K562 (cell line): ENCODE measurements around the gene CD300C. TPM values are rescaled to one million over a fixed set of nuclear protein-coding genes. Genes with fewer than 3 reads are reported as not detected.
"Not testable (repeated sequence)": the region's sequence is repeated elsewhere in the genome, so short reads cannot be mapped to it uniquely, and the experiment has no call there.

ENCODE experiments used
- ATAC-seq: fragments of 200-7000 bp; cut with Tn5 transposase; 3 replicates; pipeline ENCODE4 v1.9.1; 2020; ENCODE audit warnings: moderate library complexity
- BruUV-seq: library from RNA; stranded (reverse); fragments of 400-500 nt; replicated peaks from 2 replicates; lab custom pipeline; 2021; lab: Mats Ljungman, UMichigan
- CTCF ChIA-PET: fragments of 300-600 bp; formaldehyde crosslinking; extraction: SDS; loops from one replicate; lab custom pipeline; 2021; ENCODE audit warnings: low intra/inter-chr PET ratio; lab: Yijun Ruan, JAX
- POLR2A ChIA-PET: fragments of 300-600, 350-650 bp; sonication (Branson Sonifier 250); formaldehyde crosslinking; extraction: SDS; loops from one replicate; lab custom pipeline; 2021; ENCODE audit warnings: antibody characterized with exemption, inconsistent platforms; lab: Yijun Ruan, JAX
- DNase-seq, 4 experiments: peaks; one replicate each; pipeline versions ENCODE4 v3.0.0 to v3.0.0-alpha.2; 2011 to 2018; ENCODE audit warnings: low spot score in 3 of 4, mixed read lengths in 3 of 4; ENCODE audit errors: extremely low read depth in 1 of 4
- FAIRE-seq: peaks from 2 replicates; lab custom pipeline; 2011; peaks lifted over from hg19 to GRCh38; lab: Jason Lieb, UNC
- H2AFZ ChIP-seq: 2 replicates; pipeline ENCODE4 v1.6.0; 2011; ENCODE audit warnings: low read depth, low read length, control low read depth, inconsistent platforms
- H3K27ac ChIP-seq: fragments of 200-600 bp; 3 replicates; pipeline ENCODE4 v1.8.0; 2011; ENCODE audit warnings: low read depth, mild to moderate bottlenecking, control low read depth, inconsistent platforms, low read length, moderate library complexity, mixed read lengths; ENCODE audit errors: extremely low read depth
- H3K27me3 ChIP-seq, 2 experiments: fragments of 300-600 bp in 1 of 2; 2 replicates in 1 of 2; 3 replicates in 1 of 2; pipeline versions ENCODE4 v1.6.0 to v1.8.0; 2011; ENCODE audit warnings: inconsistent platforms in 2 of 2, low read length in 2 of 2, mild to moderate bottlenecking in 1 of 2, mixed read lengths in 1 of 2, moderate library complexity in 1 of 2; ENCODE audit not compliant: control insufficient read depth in 2 of 2, insufficient read depth in 2 of 2
- H3K36me3 ChIP-seq: fragments of 300-600 bp; 3 replicates; pipeline ENCODE4 v1.8.0; 2011; ENCODE audit warnings: mild to moderate bottlenecking, low read length, inconsistent platforms; ENCODE audit not compliant: control insufficient read depth, insufficient read depth
- H3K4me1 ChIP-seq, 2 experiments: fragments of 200-600 bp in 1 of 2; replicated peaks in 1 of 2; 2 replicates in 1 of 2; 3 replicates in 1 of 2; pipeline versions ENCODE4 v1.5.1 to v1.8.0; 2011; ENCODE audit warnings: inconsistent platforms in 2 of 2, low read length in 2 of 2, mild to moderate bottlenecking in 1 of 2, mixed read lengths in 1 of 2, moderate library complexity in 1 of 2; ENCODE audit not compliant: control insufficient read depth in 2 of 2, insufficient read depth in 2 of 2
- H3K4me2 ChIP-seq: 2 replicates; pipeline ENCODE4 v1.6.1; 2011; ENCODE audit warnings: low read length, control low read depth, inconsistent platforms, mixed read lengths; ENCODE audit not compliant: insufficient read depth
- H3K4me3 ChIP-seq: fragments of 200-600 bp; sonication (generic), shearing (Covaris generic); 2 replicates; pipeline ENCODE4 v1.5.1; 2016; ENCODE audit warnings: control low read depth, inconsistent platforms
- H3K79me2 ChIP-seq: fragments of 200-600 bp; 3 replicates; pipeline ENCODE4 v1.8.0; 2011; ENCODE audit warnings: low read length, inconsistent platforms; ENCODE audit not compliant: control insufficient read depth, insufficient read depth
- H3K9ac ChIP-seq, 2 experiments: 2 replicates each; pipeline versions ENCODE4 v1.6.0 to v1.6.1; 2011; ENCODE audit warnings: low read depth in 2 of 2, low read length in 2 of 2, control low read depth in 1 of 2, inconsistent platforms in 1 of 2, mild to moderate bottlenecking in 1 of 2, mixed read lengths in 1 of 2; ENCODE audit not compliant: insufficient read depth in 1 of 2
- H3K9me1 ChIP-seq: one replicate; pipeline ENCODE4 v1.6.0; 2011; ENCODE audit warnings: inconsistent platforms, mild to moderate bottlenecking, low read length, moderate library complexity; ENCODE audit not compliant: control insufficient read depth, insufficient read depth
- H3K9me3 ChIP-seq: replicated peaks from 2 replicates; pipeline ENCODE4 v1.5.1; 2011; ENCODE audit warnings: low read depth, low read length, inconsistent platforms; ENCODE audit not compliant: control insufficient read depth, insufficient read depth
- H4K20me1 ChIP-seq: replicated peaks from 2 replicates; pipeline ENCODE4 v1.6.1; 2011; ENCODE audit warnings: low read length, inconsistent platforms, mixed read lengths; ENCODE audit not compliant: control insufficient read depth, insufficient read depth
- NFYB ChIP-seq: IDR thresholded peaks from 2 replicates; pipeline ENCODE4 v1.6.1; 2011; ENCODE audit warnings: mild to moderate bottlenecking, moderate library complexity; ENCODE audit not compliant: insufficient read length; ENCODE audit errors: extremely low read depth
- ZNF707 ChIP-seq: fragments of 250-450 bp; sonication (Bioruptor Pico); conservative IDR thresholded peaks from 2 replicates; pipeline ENCODE4 v1.8.0; 2022; ENCODE audit warnings: inconsistent platforms, mild to moderate bottlenecking, moderate library complexity
- WGBS: fragments of 100-300 bp; shearing (Covaris generic); methylation state at CpG from one replicate; pipeline ENCODE4 v1.1.6; 2016; ENCODE audit warnings: low coverage, mixed read lengths; ENCODE audit not compliant: insufficient coverage; ENCODE audit errors: missing lambda C conversion rate; 5-methylcytosine and 5-hydroxymethylcytosine counted together
- in situ Hi-C: fragments of 300-500 bp; cut with MboI; formaldehyde crosslinking; loops from 4 replicates; pipeline ENCODE4 v1.15.0; 2018; ENCODE audit warnings: inconsistent platforms, mixed read lengths
- intact Hi-C: fragments of 100-400 bp; cut with micrococcal nuclease; formaldehyde crosslinking; loops from 2 replicates; pipeline ENCODE4 v1.14.2; 2022
- polyA plus RNA-seq, 8 experiments: library from polyadenylated mRNA; depleted of rRNA in 4 of 8; stranded (reverse) in 5 of 8; unstranded in 3 of 8; fragments of >200 nt; fragmentation: Nextera tagmentation in 2 of 8; fragmentation: Illumina TruSeq in 1 of 8; extraction: Ambion mirVana in 2 of 8; extraction: Trizol in 1 of 8; gene quantifications; 2 replicates each; pipeline versions ENCODE4 v1.2.1 to v1.2.3, GENCODE V29; 2011 to 2014; ENCODE audit warnings: inconsistent platforms in 1 of 8, missing spikeins in 1 of 8
- total RNA-seq, 7 experiments: library from RNA; depleted of rRNA in 6 of 7; stranded (reverse); fragments of >200 nt in 6 of 7; fragmentation: Illumina TruSeq in 2 of 7; extraction: Trizol in 2 of 7; gene quantifications; 2 replicates each; pipeline versions ENCODE4 v1.2.1 to v1.2.3, GENCODE V29; 2011 to 2021; ENCODE audit warnings: low replicate concordance in 1 of 7
- TF ChIP-seq, protein P1 (sequence below): fragments of 450-650 bp; IDR thresholded peaks from 2 replicates; pipeline ENCODE4 v1.7.1; 2018; ENCODE audit warnings: mild to moderate bottlenecking, low read depth; ENCODE audit not compliant: partially characterized antibody
- TF ChIP-seq, protein P2 (sequence below): fragments of 450-650 bp; formaldehyde crosslinking; IDR thresholded peaks from 2 replicates; pipeline ENCODE4 v1.4.0; 2020; ENCODE audit warnings: mild to moderate bottlenecking, mixed read lengths

Gene CD300C
- total and polyA plus RNA-seq, 9 of the 15 experiments (the other 6 are each of a cell fraction or from before 2014, with no cell fraction given), result 0.04 to 0.16 (median 0.07) TPM; not detected in 6

DNA sequence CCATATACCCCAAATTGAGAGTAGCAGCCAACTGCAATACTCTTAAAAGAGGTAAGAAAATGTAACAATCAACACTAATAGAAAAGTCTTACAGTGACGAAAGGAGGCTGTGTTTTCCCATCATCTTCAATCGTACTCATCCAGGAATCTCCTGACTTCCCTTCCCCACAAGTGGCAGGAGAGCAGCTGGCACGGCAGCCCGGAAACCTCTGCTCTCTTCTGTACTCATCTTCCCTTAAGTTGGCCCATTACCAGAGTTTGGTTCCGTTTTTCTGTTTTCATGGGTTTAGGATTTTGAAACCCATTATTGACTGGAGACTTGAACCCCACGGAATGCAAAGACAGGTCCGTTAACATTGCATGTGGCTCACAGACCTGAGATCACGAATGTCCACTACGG, 33.1 kb upstream of the CD300C start (continued):
- TF ChIP-seq, protein P1, sequence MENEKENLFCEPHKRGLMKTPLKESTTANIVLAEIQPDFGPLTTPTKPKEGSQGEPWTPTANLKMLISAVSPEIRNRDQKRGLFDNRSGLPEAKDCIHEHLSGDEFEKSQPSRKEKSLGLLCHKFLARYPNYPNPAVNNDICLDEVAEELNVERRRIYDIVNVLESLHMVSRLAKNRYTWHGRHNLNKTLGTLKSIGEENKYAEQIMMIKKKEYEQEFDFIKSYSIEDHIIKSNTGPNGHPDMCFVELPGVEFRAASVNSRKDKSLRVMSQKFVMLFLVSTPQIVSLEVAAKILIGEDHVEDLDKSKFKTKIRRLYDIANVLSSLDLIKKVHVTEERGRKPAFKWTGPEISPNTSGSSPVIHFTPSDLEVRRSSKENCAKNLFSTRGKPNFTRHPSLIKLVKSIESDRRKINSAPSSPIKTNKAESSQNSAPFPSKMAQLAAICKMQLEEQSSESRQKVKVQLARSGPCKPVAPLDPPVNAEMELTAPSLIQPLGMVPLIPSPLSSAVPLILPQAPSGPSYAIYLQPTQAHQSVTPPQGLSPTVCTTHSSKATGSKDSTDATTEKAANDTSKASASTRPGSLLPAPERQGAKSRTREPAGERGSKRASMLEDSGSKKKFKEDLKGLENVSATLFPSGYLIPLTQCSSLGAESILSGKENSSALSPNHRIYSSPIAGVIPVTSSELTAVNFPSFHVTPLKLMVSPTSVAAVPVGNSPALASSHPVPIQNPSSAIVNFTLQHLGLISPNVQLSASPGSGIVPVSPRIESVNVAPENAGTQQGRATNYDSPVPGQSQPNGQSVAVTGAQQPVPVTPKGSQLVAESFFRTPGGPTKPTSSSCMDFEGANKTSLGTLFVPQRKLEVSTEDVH, result no peak
- TF ChIP-seq, protein P2, sequence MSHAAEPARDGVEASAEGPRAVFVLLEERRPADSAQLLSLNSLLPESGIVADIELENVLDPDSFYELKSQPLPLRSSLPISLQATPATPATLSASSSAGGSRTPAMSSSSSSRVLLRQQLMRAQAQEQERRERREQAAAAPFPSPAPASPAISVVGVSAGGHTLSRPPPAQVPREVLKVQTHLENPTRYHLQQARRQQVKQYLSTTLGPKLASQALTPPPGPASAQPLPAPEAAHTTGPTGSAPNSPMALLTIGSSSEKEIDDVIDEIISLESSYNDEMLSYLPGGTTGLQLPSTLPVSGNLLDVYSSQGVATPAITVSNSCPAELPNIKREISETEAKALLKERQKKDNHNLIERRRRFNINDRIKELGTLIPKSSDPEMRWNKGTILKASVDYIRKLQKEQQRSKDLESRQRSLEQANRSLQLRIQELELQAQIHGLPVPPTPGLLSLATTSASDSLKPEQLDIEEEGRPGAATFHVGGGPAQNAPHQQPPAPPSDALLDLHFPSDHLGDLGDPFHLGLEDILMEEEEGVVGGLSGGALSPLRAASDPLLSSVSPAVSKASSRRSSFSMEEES (CRISPR knock-in tag), result no peak
- no peak for TF ChIP-seq NFYB

- Histone ChIP-seq H3K36me3 (no peaks in the 10 kb centered on the region), H4K20me1 (0 out of 2 replicates have a peak, but pooled peaks cover 7% of the 10 kb centered on the region), H3K4me3 (no peak overlapping the region), H3K9me3 (no peaks in the 10 kb centered on the region), H2AFZ (no peak overlapping the region), H3K27me3 (peaks cover 8 to 35% of the 10 kb centered on the region in 2 experiments; a peak in 4 of 5 replicates), H3K4me1 (no peaks in the 10 kb centered on the region), H3K79me2 (no peaks in the 10 kb centered on the region), H3K4me2 (no peak overlapping the region), H3K9ac (no peak overlapping the region), H3K27ac (no peak overlapping the region), H3K9me1 (no peaks in the 10 kb centered on the region)
- CTCF ChIA-PET, result no interaction called here
- ATAC-seq, result no peak
- intact Hi-C loops, result no loop called here
- FAIRE-seq, result no peak
- WGBS, result 0% methylated on average over 5 of the region's 5 CpGs
- no peak for TF ChIP-seq ZNF707
- no peak for DNase-seq
- POLR2A ChIA-PET, result interaction anchor here (1.1 kb wide), 1 partner anchor 106 kb away, joined by 4 read pairs; no protein-coding TSS in a partner anchor
- in situ Hi-C loops, result no loop called here
- BruUV-seq, result no TSS peak
Observed at GRCh38 chr17:74574489-74575142, 28.7 kb upstream of the CD300C start.

DNA sequence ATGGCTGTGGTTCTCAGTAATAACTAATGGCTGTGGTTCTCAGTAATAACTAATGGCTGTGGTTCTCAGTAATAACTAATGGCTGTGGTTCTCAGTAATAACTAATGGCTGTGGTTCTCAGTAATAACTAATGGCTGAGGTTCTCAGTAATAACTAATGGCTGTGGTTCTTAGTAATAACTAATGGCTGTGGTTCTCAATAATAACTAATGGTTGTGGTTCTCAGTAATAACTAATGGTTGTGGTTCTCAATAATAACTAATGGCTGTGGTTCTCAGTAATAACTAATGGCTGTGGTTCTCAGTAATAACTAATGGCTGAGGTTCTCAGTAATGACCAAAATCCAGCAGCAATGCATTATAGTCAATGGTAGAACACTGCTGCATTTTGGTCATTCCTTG, 27.7 kb upstream of the CD300C start:
- H3K79me2 ChIP-seq, H3K9ac ChIP-seq, H3K9me1 ChIP-seq, intact Hi-C loops, DNase-seq, H3K36me3 ChIP-seq, H2AFZ ChIP-seq, H3K4me3 ChIP-seq, H3K4me1 ChIP-seq, ATAC-seq, FAIRE-seq, BruUV-seq, H4K20me1 ChIP-seq, H3K4me2 ChIP-seq, H3K27ac ChIP-seq, CTCF ChIA-PET, H3K9me3 ChIP-seq, in situ Hi-C loops: not testable (repeated sequence)
- POLR2A ChIA-PET, result interaction anchor here (0.9 kb wide), 1 partner anchor 9 kb away, joined by 4 read pairs; no protein-coding TSS in a partner anchor
- peaks cover 8 to 37% of the 10 kb centered on the region in 2 experiments; a peak in 4 of 5 replicates for H3K27me3 ChIP-seq
